ENCODE data around the gene GSTO1. TPM values are rescaled to one million over a fixed set of nuclear protein-coding genes. Genes with fewer than 3 reads are reported as not detected.

The GSTO1 gene
- total RNA-seq, 1 donor from 2014 or later = 85.9 TPM

DNA sequence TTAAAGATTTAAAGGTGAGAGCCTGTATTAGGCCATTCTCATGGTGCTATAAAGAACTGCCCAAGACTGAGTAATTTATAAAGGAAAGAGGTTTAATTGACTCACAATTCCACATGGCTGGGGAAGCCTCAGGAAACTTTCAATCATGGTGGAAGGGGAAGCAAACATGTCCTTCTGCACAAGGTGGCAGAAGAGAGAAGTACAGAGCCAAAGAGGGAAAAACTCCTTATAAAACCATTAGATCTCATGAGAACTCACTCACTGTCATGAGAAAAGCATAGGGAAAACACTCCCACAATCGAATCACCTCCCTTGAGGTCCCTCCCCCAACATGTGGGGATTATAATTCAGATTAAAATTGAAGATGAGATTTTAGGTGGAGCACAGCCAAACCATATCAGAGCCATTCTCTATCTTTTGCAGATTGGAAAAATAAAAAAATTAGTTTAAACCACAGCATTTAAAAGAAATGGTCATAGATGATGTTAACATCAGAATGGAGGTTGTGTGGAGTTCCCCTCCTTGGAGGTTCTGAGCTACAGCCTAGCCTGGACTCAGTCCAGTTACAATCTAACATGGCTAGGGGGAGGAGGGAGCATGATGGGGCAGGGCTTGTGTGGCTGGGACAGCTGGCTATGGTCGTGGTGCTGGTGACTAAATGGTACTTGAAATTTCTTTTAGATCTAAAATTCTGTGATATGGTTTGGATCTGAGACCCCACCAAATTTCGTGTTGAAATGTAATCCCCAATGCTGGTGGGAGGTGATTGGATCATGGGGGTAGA lies 47.4 kb downstream of the GSTO1 start:
- no peak for DNase-seq (ENCODE audit: low read depth, low spot score)
- Mint-ChIP-seq H3K36me3 (ENCODE audit: low read depth) (no peaks in the 10 kb centered on the region), H3K27ac (ENCODE audit: unreplicated experiment) (no peak overlapping the region), H3K4me3 (no peak overlapping the region), H3K9me3 (peaks cover 6% of the 10 kb centered on the region), H3K4me1 (peaks cover 22% of the 10 kb centered on the region), H3K27me3 (ENCODE audit: low read depth) (peaks cover 12% of the 10 kb centered on the region)
- TF ChIP-seq, protein P1, sequence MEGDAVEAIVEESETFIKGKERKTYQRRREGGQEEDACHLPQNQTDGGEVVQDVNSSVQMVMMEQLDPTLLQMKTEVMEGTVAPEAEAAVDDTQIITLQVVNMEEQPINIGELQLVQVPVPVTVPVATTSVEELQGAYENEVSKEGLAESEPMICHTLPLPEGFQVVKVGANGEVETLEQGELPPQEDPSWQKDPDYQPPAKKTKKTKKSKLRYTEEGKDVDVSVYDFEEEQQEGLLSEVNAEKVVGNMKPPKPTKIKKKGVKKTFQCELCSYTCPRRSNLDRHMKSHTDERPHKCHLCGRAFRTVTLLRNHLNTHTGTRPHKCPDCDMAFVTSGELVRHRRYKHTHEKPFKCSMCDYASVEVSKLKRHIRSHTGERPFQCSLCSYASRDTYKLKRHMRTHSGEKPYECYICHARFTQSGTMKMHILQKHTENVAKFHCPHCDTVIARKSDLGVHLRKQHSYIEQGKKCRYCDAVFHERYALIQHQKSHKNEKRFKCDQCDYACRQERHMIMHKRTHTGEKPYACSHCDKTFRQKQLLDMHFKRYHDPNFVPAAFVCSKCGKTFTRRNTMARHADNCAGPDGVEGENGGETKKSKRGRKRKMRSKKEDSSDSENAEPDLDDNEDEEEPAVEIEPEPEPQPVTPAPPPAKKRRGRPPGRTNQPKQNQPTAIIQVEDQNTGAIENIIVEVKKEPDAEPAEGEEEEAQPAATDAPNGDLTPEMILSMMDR (conservative IDR thresholded peaks at IDR 0.05) = no peak

DNA sequence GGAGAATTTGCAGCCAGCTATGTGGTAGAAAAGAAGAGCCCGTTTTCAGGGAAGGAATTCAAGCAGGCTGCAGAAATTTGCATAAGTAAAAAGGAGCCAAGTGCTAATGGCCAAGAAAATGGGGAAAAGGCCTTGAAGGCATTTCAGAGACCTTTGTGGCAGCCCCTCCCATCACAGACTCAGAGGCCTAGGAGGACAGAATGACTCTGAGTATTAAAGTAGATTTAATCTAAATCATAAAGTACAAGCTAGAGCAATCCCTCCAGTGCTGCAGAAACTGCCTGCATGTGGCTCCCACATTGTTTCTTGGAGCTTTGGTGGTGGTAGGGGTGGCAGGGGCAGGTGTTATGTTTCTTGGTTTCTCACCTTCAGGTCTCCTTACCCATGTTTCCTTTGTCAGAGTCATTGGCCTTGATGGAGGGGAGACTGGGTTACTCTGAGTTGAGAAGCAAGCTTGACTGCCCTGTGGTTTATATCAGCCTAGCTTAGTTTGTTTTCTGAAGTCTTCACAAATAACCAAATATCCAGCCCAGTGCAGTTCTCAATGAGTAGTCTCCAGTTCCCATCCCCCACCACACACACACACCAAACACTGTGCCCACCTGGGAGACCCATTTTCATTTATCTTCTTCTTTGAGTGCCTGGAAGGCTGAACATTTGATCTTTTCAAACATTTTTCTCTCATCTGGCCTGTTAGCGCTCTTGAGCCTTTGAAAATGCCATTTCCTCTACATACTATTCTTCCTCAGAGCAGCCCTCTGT lies 49.1 kb downstream of the GSTO1 start:
- no peaks in the 10 kb centered on the region for H3K36me3 Mint-ChIP-seq (ENCODE audit: low read depth)
- no peak overlapping the region for H3K27ac Mint-ChIP-seq (ENCODE audit: unreplicated experiment)
- TF ChIP-seq, protein P1 (conservative IDR thresholded peaks at IDR 0.05) = no peak
- DNase-seq (ENCODE audit: low read depth, low spot score) = no peak
- H3K27me3 Mint-ChIP-seq (ENCODE audit: low read depth) = peaks cover 7% of the 10 kb centered on the region
- peaks cover 32% of the 10 kb centered on the region for H3K4me1 Mint-ChIP-seq
- H3K4me3 Mint-ChIP-seq = no peak overlapping the region
- H3K9me3 Mint-ChIP-seq = peaks cover 6% of the 10 kb centered on the region

DNA sequence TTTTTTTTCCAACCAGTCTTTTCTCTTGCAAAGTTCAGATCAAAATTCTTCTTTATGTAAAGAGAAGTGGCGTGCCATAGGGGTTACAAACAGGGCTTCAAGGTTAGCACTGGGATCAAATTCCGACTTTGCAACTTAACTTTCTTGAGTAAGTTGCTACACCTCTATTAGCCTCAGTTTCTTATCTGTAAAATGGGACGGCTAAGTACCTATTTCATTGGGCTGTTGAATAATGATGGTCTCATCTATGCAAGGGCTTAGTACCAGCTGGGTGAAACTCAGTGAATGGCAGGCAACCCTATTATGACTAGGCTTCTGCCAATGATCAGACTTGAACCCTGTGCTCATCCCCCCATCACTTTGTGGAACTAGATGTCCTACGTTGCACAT lies 49.7 kb downstream of the GSTO1 start:
- TF ChIP-seq, protein P1 (conservative IDR thresholded peaks at IDR 0.05) = no peak
- H3K4me1 Mint-ChIP-seq = peaks cover 35% of the 10 kb centered on the region
- H3K4me3 Mint-ChIP-seq = no peak overlapping the region
- no peaks in the 10 kb centered on the region for H3K36me3 Mint-ChIP-seq (ENCODE audit: low read depth)
- peaks cover 4% of the 10 kb centered on the region for H3K27me3 Mint-ChIP-seq (ENCODE audit: low read depth)
- peaks cover 6% of the 10 kb centered on the region for H3K9me3 Mint-ChIP-seq
- DNase-seq (ENCODE audit: low read depth, low spot score) = no peak
- H3K27ac Mint-ChIP-seq (ENCODE audit: unreplicated experiment) = no peak overlapping the region

DNA sequence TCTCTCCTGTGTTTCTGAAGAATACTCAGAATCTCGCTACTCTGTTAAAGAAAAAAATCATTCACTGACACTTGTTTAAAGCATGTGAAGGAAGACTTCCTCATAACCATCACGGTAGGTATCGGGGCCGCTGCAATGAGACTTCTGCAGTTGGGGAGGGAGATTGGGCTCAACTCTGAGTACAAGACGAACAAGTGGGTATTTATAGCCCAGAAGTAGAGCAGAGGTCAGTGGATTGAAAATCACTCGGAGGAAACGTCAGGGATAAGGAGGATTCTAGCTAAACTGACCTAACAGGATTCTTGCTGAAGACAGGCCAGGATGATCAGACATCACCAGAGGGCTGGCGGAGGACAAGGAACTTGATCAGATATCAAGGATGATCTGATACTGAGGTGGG lies 50.2 kb downstream of the GSTO1 start:
- Mint-ChIP-seq H3K36me3 (ENCODE audit: low read depth) (no peaks in the 10 kb centered on the region), H3K9me3 (peaks cover 6% of the 10 kb centered on the region), H3K27me3 (ENCODE audit: low read depth) (peaks cover 4% of the 10 kb centered on the region), H3K27ac (ENCODE audit: unreplicated experiment) (no peak overlapping the region), H3K4me1 (peaks cover 35% of the 10 kb centered on the region), H3K4me3 (no peak overlapping the region)
- DNase-seq (ENCODE audit: low read depth, low spot score) = no peak
- TF ChIP-seq, protein P1 (conservative IDR thresholded peaks at IDR 0.05) = no peak

DNA sequence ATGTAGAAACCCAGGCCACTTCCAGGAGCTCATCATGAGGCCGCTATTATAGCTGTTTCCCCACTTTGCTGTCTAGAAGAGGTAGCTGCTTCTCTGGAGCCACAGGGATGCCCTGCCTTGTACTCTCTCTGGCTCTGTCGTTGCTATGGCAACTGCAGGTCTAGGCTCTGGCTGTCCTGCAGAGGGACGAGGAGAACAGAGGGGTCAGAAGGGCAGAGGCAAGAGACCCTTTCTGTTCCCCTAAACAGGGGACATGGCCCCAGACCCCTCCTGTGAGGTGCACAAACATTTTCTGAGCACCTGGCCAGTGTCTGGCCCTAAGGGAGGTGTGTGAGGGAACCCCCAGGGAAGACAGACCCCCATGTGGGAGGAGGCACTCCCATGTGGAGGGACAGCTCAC lies 52.2 kb downstream of the GSTO1 start:
- Mint-ChIP-seq H3K4me1 (peaks cover 24% of the 10 kb centered on the region), H3K27ac (ENCODE audit: unreplicated experiment) (no peak overlapping the region), H3K36me3 (ENCODE audit: low read depth) (no peaks in the 10 kb centered on the region), H3K27me3 (ENCODE audit: low read depth) (peaks cover 4% of the 10 kb centered on the region), H3K9me3 (peaks cover 6% of the 10 kb centered on the region), H3K4me3 (no peak overlapping the region)
- TF ChIP-seq, protein P1 (conservative IDR thresholded peaks at IDR 0.05) = no peak
- DNase-seq (ENCODE audit: low read depth, low spot score) = no peak
